GM12865 (cell line): Measurements from ENCODE around the gene SPTSSA.

Source experiments
- DNase-seq: peaks from one replicate; pipeline ENCODE4 v3.0.0; 2010; ENCODE audit warnings: low read depth
- H3K4me3 ChIP-seq: 2 replicates; pipeline ENCODE4 v1.5.1; 2011; ENCODE audit warnings: mild to moderate bottlenecking, low read depth, low read length, control low read depth
- TF ChIP-seq, protein P1 (sequence below): IDR thresholded peaks from 2 replicates; pipeline ENCODE4 v1.5.1; 2011; ENCODE audit warnings: low read length, control low read depth, low read depth, inconsistent platforms; ENCODE audit not compliant: insufficient read depth; ENCODE audit errors: missing control alignments

Gene SPTSSA

DNA sequence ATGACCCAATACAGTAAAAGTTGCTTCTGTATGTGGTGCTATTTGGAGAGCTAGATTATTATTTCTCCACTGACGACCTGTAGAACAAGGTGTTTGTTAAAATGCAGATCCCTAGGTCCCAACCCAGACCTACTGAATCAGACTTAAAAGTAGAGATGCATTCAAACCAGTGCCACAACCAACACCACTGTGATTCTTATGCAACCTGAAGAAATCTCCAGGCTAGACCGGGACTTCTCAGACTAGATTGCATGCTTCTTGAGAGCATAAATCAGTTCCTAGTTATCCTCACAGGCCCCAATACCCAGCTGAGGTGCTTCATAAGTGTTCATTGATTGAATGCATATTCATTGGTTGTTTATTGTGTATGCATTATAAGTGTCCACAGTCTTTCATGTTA, 78.2 kb downstream of the SPTSSA start:
- no peak for DNase-seq
- no peak overlapping the region for H3K4me3 ChIP-seq
- TF ChIP-seq, protein P1, sequence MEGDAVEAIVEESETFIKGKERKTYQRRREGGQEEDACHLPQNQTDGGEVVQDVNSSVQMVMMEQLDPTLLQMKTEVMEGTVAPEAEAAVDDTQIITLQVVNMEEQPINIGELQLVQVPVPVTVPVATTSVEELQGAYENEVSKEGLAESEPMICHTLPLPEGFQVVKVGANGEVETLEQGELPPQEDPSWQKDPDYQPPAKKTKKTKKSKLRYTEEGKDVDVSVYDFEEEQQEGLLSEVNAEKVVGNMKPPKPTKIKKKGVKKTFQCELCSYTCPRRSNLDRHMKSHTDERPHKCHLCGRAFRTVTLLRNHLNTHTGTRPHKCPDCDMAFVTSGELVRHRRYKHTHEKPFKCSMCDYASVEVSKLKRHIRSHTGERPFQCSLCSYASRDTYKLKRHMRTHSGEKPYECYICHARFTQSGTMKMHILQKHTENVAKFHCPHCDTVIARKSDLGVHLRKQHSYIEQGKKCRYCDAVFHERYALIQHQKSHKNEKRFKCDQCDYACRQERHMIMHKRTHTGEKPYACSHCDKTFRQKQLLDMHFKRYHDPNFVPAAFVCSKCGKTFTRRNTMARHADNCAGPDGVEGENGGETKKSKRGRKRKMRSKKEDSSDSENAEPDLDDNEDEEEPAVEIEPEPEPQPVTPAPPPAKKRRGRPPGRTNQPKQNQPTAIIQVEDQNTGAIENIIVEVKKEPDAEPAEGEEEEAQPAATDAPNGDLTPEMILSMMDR = no peak
